Muscle of arm (tissue), 12 donors: ENCODE results near the gene GJA4. TPM values are rescaled to one million over a fixed set of nuclear protein-coding genes. Genes with fewer than 3 reads are reported as not detected.
"Not testable (repeated sequence)": the region's sequence is repeated elsewhere in the genome, so short reads cannot be mapped to it uniquely, and the experiment has no call there.

Experiments
- DNase-seq: peaks from one replicate; pipeline ENCODE4 v3.0.0-alpha.2; 2013
- polyA plus RNA-seq, 12 donors: library from polyadenylated mRNA; unstranded; fragments of 120-200 nt; gene quantifications; one replicate each; pipeline ENCODE4 v1.2.1, GENCODE V29; 2013; ENCODE audit not compliant: insufficient read length in 12 of 12

GJA4 gene
- polyA plus RNA-seq, 12 donors = 27.2 to 58.0 (median 32.5) TPM; not detected in 1

DNA sequence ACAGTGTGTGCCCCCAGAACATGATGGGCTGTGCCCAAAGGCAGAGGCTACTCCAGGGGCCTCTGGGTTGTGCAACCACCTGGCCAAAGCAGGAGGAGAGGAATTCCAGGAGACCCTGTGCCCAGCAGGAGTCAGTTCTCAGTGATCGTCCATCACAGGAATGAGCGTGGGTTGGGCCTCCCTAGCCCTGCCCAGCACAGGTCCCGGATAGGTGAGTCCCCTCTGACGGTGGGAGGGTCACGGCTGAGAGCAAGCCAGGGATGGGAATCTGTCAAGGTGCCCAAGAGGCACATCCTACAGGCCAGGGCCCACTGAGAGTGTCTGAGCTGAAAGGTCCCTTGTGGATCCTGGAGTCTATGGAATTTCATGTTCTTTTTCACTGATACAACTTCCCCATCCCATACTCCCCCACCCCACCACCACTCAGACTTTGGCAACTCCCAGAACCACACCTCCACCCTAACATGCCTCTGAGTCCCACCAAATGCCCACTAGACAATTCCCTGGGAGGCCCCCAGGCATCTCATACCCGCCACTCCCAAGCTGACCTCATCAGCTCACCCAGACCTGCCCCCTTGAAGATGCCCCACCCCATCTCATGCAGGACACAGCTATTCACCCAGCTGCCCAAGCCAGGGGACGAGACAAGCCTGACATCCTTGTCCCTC lies 30.2 kb upstream of the GJA4 start:
- DNase-seq = no peak

DNA sequence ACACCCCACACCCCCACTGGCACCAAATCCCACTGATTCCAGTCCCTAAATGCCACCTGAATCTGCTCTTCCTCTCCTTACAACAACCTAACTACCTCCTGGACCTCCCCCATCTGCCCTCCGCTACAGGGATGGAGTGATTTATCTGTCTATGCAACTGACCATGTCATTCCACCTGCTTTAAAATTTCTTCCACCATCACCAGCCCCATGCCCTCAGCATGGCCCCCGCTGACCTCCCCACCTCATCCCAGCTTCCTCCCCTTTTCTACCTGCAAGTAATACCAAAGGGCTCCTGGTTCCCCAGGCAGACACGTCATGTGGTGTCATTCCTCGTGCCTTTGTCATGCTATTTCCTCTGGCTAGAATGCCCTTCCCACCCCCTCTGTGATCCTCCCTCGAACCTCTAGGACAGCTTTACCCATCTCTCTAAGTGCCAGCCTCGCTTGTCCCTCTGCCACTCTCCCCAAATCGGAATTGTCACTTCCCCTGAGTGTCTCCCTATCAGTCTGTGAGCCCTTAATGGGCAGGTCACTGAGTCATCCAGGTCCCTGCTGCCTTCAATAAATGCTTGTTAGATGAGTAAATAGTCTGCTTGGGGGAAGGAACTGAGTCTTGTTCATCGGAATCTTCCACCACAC lies 29.5 kb upstream of the GJA4 start:
- DNase-seq = no peak

DNA sequence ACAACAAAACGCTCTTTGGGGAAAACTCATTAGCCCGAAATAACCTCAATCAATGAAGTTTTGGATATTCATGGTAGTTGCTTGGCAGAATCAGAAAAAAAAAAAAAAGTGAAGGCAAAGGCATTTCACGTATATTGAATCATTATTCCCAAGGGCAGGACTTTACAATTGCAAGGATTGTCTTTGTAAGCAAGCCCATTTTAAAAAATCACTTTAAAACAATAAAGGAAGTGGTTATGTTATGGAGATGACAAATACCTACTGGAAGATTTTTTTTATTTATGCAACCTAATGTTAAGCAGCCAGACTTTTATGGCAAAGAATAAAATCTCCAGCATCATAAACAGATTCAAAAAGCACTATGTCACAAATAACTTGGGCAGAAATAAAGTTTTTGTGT lies 23.9 kb upstream of the GJA4 start:
- DNase-seq = no peak

DNA sequence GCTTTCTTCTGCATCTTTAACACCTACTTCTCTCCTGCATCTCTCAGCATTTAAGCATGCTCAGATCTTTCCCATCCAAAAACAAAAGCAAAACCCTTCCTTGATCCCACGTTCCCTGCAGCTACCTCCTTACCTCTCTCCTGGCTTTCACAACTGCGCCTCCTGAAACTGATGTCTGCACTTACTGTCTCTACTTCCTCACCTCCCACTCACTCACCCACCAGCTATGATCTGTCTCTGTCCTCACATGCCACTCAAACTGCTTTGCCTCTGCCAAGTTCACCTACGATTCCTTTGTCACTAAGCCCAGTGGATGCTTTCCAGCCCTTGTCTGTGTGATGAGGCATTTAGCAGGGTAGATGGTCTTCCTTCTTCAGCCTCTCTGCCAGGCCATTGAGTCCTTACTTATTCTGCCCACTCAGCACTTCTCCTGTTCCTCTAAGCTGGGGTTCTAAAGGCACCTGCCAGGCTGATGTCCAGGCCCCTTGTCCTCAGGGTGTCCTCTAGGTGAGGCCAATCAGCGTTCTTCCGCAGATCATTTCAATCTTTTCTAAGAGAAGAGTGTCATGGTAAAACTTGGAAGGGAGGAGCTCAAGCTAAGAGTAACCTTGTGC lies 21.8 kb upstream of the GJA4 start:
- DNase-seq = no peak

DNA sequence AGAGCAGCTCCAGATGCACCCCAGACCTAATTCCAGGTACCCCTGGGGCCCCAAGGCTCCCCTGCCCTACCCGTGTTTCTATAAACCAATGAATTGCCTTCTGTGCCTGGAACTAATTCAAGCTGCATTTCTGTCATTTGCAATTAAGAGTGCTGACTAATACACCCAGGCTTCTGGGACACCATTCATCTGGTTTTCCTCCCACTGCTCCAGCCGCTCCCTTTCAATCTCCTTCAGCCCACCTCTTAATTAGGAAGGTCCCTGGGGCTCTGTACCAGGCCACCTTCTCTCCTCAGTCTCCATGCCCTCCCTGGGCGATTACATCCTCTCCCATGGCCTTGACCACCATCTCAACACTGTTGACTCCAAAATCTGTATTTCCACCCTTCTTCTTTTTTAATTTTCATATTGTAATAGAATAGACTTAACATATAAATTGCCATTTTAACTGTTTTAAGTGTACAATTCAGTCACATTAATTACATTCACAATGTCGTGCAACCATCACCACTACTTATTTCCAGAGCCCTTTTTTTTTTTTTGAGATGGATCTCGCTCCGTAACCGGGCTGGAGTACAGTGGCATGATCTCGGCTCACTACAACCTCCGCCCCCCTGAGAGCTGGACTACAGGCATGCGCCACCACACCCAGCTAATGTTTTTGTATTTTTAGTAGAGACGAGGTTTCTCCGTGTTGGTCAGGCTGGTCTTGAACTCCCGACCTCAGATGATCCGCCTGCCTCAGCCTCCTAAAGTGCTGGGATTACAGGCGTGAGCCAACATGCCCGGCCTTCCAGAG lies 21.0 kb upstream of the GJA4 start:
- DNase-seq = no peak

DNA sequence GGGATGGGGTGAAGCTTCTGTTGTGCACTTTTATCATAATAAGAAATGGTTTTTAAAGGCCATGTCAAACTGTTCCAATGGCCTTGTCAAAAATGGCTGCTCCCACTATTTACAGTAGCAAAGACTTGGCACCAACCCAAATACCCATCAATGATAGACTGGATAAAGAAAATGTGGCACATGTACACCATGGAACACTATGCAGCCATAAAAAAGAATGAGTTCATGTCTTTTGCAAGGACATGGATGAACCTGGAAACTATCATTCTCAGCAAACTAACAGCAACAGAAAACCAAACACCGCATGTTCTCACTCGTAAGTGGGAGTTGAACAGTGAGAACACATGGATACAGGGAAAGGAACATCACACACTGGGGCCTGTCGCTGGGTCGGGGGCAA lies 19.7 kb upstream of the GJA4 start:
- not testable (repeated sequence) for DNase-seq

DNA sequence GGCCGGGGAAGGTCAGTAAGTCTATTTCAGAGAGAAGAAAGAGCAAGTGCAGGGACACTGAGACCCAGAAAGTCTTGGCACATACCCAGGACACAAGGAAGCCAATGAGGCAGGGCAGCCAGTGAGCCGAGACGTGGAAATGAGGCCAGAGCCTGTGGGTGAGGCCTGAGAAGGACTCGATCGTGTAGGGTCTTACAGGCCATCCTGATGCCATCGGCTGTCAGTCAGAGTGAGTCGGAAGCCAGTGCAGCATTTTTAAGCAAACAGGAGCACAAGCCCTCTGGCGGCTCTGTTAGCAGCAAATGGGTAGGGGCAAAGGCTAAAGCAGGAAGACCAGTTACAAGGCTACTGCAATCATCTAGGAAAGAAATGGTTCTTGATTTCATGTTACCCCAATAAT lies 17.8 kb upstream of the GJA4 start:
- no peak for DNase-seq

DNA sequence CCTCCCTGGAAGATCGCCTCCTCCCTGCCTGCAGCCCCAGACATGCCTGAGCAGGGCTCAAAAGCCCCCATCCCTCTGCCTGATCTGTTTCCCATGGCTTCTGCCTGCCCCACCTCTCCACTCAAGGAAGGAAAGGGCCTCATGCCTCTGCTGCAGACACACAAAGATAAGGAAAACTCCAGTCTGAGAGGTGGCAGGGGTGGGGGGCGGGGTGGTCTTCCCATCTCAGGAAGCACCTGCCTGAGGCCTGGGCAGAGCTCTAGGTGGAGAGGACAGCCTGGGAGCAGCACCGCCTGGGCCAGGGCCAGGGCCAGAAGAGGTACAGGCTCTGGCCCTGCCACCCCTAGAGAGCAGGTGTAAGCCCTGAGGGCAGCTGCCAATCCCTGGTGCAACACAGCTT lies 15.9 kb upstream of the GJA4 start:
- no peak for DNase-seq

DNA sequence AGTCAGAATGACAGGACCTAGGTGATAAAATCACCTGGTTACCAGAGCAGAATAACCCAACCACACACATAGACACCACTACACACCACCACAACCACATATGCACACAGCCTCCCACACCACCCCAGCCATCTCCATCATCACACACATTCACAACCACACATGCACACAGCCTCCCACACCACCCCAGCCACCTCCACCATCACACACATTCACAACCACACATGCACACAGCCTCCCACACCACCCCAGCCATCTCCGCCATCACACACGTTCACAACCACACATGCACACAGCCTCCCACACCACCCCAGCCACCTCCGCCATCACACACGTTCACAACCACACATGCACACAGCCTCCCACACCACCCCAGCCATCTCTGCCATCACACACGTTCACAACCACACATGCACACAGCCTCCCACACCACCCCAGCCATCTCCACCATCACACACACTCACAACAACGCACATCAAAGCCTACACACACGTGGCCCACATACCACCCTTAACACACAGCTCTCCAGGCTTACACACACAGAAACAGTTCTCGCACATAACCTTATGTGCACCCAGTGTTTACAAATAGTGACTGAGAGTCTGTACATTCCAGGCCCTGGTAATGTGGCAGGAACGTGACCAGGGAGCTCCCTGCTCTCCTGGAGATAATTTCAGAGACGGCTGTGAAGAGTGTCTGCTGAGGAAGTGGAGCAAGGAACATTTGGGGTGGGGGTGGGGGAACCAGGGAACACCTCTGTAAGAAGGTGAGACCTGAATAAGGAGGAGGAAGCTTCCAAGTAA lies 15.1 kb upstream of the GJA4 start:
- DNase-seq = no peak

DNA sequence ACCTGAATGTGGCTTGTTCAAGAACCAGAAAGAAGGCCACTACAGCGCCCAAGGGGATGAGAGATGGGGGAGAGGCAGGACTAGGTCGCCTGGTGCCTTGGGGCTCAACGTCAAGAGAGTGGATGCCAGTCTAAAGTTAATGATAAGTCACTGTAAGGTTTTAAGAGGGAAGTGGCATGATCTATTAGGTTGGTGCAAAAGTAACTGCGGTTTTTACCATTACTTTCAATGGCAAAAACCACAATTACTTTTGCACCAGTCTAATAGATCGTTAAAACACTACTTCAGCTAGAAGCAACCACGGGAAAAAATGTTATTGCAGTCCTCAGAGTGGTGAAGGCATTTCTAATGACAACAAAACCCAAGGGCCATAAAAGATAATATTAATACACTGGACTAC lies 14.4 kb upstream of the GJA4 start:
- DNase-seq = no peak

DNA sequence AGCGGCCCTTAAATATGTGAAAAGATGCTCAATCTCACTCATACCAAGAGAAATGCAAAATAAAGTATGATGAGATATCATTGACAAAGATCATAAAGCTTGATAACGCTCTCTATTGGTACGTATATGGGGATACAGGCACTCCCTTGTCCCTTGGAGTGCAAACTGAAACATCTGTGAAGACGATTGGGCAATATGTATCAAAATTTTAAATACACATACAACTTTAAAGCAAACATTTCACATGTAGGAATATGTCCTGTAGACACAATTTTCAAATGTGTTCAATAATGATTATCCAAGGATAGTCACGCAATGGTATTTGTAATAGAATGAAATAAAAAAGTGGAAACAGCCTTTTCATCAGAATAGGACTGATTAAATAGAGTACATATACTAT lies 13.8 kb upstream of the GJA4 start:
- no peak for DNase-seq

DNA sequence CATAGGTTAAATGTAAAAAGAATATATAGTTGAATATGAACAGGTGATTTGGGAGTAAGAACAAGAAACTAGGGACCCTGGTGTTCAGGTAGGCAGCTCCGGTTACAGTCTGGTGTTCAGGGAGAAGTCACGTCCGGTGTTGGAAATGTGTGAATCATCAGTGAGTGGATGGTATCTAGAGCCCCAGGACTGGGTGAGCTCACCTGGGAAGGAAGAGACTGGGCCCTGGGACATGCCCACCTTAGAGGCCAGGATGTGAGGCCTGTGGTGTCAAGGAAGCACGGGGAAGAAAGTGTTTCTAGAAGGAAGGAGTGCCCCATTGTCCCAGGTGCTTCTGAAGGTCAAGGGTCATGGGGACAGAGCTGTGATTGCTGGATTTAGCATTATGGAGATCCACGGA lies 13.3 kb upstream of the GJA4 start:
- DNase-seq = no peak

DNA sequence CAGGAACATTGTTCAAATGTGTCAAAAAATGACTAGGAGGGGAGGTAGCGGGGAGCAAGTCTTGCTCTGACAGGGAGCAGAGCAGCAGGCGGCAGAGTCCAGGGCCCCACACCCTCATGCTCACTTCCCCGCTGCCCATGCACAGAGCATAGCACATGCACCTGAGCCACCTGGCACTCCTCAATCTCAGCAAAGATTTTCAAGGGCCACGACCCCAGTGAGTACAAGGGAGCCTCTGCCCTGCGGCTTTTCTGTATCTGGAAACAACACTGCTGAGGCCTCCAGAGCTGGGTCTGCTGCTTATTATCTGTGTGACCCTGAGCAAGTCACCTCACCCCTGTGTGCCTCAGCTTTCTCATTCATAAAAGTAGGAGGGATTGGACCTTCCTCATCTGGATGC lies 12.8 kb upstream of the GJA4 start:
- DNase-seq = no peak

DNA sequence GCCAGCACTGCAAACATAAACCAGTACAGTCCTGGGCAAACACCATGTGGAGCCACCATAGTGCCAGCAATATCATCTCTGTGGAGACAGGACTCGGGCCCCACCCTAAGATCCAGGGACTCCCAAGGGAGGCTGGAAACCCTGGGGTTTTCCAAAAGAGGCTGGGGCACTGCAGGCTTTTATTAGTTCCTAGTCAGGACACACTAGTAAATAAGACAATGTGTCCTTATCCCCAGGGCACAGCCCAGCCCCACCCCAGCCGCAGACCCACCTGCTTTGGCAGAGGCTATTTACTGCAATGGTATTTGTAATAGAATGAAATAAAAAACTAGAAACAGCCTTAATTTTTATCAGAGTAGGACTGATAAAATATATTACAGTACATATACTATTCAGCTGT lies 12.3 kb upstream of the GJA4 start:
- no peak for DNase-seq

DNA sequence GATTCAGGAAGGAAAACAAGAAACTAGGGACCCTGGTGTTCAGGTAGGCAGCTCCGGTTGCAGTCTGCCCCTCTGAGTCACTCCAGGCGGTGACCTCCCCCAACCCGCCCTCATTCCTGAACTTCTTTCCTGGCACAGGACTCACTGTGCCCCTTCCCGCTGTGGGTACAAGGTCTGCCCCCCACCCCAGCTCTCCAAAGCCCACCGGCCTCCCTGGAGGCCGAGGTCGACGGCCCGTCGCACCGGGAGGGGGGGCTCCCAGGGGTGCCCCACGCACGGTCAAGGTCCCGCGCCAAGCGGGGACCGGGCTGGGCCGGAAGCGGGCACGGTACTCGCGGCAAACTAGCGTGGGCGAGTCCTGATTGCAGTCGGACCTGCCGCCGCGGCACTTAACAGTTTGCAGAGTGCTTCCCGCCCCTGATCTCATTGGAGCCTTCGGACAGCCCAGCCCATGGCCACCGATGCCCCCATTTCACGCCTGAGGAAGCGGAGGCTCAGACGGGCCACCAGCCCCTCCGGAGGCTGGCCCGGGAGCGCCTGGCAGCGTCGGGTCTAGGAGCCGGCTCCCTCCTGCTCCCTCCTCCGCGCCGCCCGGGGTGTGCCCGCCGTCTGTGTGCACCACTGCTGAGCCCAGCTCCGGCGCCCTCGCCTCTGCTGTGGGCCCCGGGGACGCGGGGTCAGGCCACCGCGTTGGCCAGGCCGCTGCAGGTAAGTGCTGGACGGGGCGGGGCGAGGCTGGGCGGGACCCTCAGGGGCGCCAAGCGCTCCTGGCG lies 11.5 kb upstream of the GJA4 start, which contains the start of gene GJB3:
TSS of gene GJB3 (plus strand) at position 144 of the 773 bp plus-strand sequence. CDS start 3,549 bp downstream, outside the sequence.
- DNase-seq = no peak

DNA sequence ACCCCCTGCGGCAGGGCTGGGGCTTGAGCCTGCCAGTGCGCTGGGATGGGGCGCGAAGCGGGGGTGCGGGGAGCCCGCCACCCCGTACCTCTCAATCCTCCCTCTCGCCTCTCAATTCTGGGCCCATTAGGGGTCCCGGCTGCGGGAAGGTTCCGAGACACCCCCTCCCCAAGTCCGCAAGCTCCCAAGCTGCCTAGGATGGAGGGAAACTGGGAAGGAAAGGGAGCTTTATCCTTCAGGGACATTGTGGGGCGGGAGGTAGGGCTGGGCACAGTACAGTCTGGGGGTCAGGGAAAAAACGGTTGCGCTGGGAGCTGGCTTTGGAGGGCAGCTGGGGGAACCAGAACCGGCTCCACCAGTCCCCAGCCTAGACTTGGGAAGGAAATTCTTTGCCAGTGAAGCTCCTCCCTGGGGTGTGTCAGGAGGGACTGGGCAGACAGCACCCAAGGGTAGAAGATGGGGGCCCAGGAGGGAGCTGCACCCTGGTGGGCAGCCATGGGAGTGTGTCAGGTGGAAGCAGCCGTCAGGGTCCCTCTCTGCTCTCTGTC lies 10.9 kb upstream of the GJA4 start:
- DNase-seq = no peak

DNA sequence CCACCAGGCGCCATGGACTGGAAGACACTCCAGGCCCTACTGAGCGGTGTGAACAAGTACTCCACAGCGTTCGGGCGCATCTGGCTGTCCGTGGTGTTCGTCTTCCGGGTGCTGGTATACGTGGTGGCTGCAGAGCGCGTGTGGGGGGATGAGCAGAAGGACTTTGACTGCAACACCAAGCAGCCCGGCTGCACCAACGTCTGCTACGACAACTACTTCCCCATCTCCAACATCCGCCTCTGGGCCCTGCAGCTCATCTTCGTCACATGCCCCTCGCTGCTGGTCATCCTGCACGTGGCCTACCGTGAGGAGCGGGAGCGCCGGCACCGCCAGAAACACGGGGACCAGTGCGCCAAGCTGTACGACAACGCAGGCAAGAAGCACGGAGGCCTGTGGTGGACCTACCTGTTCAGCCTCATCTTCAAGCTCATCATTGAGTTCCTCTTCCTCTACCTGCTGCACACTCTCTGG lies 8.0 kb upstream of the GJA4 start:
- DNase-seq = no peak

DNA sequence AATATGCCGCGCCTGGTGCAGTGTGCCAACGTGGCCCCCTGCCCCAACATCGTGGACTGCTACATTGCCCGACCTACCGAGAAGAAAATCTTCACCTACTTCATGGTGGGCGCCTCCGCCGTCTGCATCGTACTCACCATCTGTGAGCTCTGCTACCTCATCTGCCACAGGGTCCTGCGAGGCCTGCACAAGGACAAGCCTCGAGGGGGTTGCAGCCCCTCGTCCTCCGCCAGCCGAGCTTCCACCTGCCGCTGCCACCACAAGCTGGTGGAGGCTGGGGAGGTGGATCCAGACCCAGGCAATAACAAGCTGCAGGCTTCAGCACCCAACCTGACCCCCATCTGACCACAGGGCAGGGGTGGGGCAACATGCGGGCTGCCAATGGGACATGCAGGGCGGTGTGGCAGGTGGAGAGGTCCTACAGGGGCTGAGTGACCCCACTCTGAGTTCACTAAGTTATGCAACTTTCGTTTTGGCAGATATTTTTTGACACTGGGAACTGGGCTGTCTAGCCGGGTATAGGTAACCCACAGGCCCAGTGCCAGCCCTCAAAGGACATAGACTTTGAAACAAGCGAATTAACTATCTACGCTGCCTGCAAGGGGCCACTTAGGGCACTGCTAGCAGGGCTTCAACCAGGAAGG lies 7.4 kb upstream of the GJA4 start:
- DNase-seq = no peak

DNA sequence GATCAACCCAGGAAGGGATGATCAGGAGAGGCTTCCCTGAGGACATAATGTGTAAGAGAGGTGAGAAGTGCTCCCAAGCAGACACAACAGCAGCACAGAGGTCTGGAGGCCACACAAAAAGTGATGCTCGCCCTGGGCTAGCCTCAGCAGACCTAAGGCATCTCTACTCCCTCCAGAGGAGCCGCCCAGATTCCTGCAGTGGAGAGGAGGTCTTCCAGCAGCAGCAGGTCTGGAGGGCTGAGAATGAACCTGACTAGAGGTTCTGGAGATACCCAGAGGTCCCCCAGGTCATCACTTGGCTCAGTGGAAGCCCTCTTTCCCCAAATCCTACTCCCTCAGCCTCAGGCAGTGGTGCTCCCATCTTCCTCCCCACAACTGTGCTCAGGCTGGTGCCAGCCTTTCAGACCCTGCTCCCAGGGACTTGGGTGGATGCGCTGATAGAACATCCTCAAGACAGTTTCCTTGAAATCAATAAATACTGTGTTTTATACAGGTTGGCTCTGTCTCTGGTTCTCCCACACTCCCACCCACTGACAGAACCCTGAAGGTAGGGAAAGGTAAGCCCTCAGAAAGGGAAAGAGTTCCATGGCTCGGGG lies 6.8 kb upstream of the GJA4 start:
- no peak for DNase-seq
